Kidney (tissue), 22 donors: Measurements from ENCODE around the gene FAM149A. TPM values are rescaled to one million over a fixed set of nuclear protein-coding genes. Genes with fewer than 3 reads are reported as not detected.

Source experiments
- DNase-seq, 5 donors: peaks; one replicate each; pipeline ENCODE4 v3.0.0-alpha.2; 2013 to 2020
- FAIRE-seq: peaks from 2 replicates; lab custom pipeline; 2012; peaks lifted over from hg19 to GRCh38; lab: Jason Lieb, UNC
- H3K27ac ChIP-seq, 2 donors: one replicate each; pipeline ENCODE4 v1.7.0; 2013; ENCODE audit warnings: low read depth in 2 of 2, low read length in 2 of 2, inconsistent platforms in 1 of 2
- H3K27me3 ChIP-seq: one replicate; pipeline ENCODE4 v1.7.1; 2013; ENCODE audit warnings: low read length, inconsistent platforms; ENCODE audit not compliant: control insufficient read depth, insufficient read depth
- H3K36me3 ChIP-seq, 3 donors: one replicate each; pipeline versions ENCODE4 v1.7.0 to v1.7.1; 2013; ENCODE audit warnings: low read length in 3 of 3, control low read depth in 1 of 3, inconsistent platforms in 1 of 3; ENCODE audit not compliant: insufficient read depth in 3 of 3, control insufficient read depth in 2 of 3
- H3K4me1 ChIP-seq, 3 donors: one replicate each; pipeline versions ENCODE4 v1.7.0 to v1.7.1; 2013; ENCODE audit warnings: low read length in 3 of 3, inconsistent platforms in 1 of 3, low read depth in 1 of 3; ENCODE audit not compliant: control insufficient read depth in 2 of 3, insufficient read depth in 2 of 3
- H3K4me3 ChIP-seq, 3 donors: one replicate each; pipeline versions ENCODE4 v1.7.0 to v1.8.1; 2013; ENCODE audit warnings: low read length in 3 of 3, control low read depth in 1 of 3, inconsistent platforms in 1 of 3
- H3K9ac ChIP-seq, 3 donors: one replicate each; pipeline versions ENCODE4 v1.7.0 to v1.7.1; 2013; ENCODE audit warnings: low read length in 3 of 3, control low read depth in 1 of 3, inconsistent platforms in 1 of 3
- H3K9me3 ChIP-seq, 3 donors: one replicate each; pipeline versions ENCODE4 v1.7.0 to v1.7.1; 2013; ENCODE audit warnings: low read length in 3 of 3, control low read depth in 1 of 3, inconsistent platforms in 1 of 3; ENCODE audit not compliant: control insufficient read depth in 2 of 3, insufficient read depth in 1 of 3
- intact Hi-C: fragments of 100-400 bp; cut with DNase I; formaldehyde crosslinking; loops from one replicate; pipeline ENCODE4 v1.11.1; 2022
- long read RNA-seq, 10 donors: library from polyadenylated mRNA in 1 of 10; unstranded in 1 of 10; transcript quantifications; one replicate each; pipeline ENCODE4 v2.0.0 and lab custom pipeline, GENCODE V29; 2021 to 2026
- polyA plus RNA-seq: library from polyadenylated mRNA; stranded (reverse); fragments of 350-450 nt; fragmentation: Illumina TruSeq; extraction: RNeasy Lipid Tissue Mini Kit (QIAGEN cat#74804); gene quantifications from one replicate; pipeline ENCODE4 v1.2.3, GENCODE V29; 2014; ENCODE audit warnings: low read depth, low replicate concordance; ENCODE audit not compliant: insufficient read depth
- total RNA-seq: library from RNA; stranded (reverse); fragmentation: NEBNext Ultra II Directional; extraction: Animal tissue kit (Norgen Biotek cat#: 25700); gene quantifications from one replicate; pipeline ENCODE4 v1.2.1, GENCODE V29; 2021
- TF ChIP-seq, protein P1 (sequence below): IDR thresholded peaks from 3 replicates; pipeline ENCODE4 v1.5.1; 2012; ENCODE audit warnings: mild to moderate bottlenecking, moderate library complexity, borderline replicate concordance; ENCODE audit not compliant: insufficient read depth; ENCODE audit errors: extremely low read depth
- donor health status: control.
- donor health status: control.
- donor health status: control.
- donor health status: control.
- donor health status: control.
- donor health status: DM: yes; HTN: yes; CAD: no.
- donor health status: Normal renal cell carcinoma (clear cell type).

The FAM149A gene
- total RNA-seq (37.8 TPM), polyA plus RNA-seq (32.4 TPM)
- long read RNA-seq, donor 1: 0 reads
- long read RNA-seq, donor 2, partial matches to known transcripts: 0 of 4 reads
- long read RNA-seq, donor 2, other reads (novel, unspliced or antisense): 0 of 4 reads
- long read RNA-seq, donor 3, partial matches to known transcripts: 0 of 1 reads
- long read RNA-seq, donor 3, other reads (novel, unspliced or antisense): 0 of 1 reads
- long read RNA-seq, donor 4, partial matches to known transcripts: 0 of 1 reads
- long read RNA-seq, donor 4, other reads (novel, unspliced or antisense): 0 of 1 reads
- long read RNA-seq, donor 5: 0 reads
- long read RNA-seq, donor 6: 0 reads
- long read RNA-seq, donor 7, transcript FAM149A-201 (14 exons, 2,708 nt): minor isoform, 7 of 74 reads
- long read RNA-seq, donor 7, transcript FAM149A-215 (14 exons, 2,070 nt): major isoform, 9 of 74 reads
- long read RNA-seq, donor 7, partial matches to known transcripts: 20 of 74 reads
- long read RNA-seq, donor 7, other reads (novel, unspliced or antisense): 36 of 74 reads
- long read RNA-seq, donor 8, partial matches to known transcripts: 8 of 14 reads
- long read RNA-seq, donor 8, other reads (novel, unspliced or antisense): 0 of 14 reads
- long read RNA-seq, donor 9, partial matches to known transcripts: 0 of 2 reads
- long read RNA-seq, donor 9, other reads (novel, unspliced or antisense): 0 of 2 reads
- long read RNA-seq, donor 10, partial matches to known transcripts: 0 of 1 reads
- long read RNA-seq, donor 10, other reads (novel, unspliced or antisense): 0 of 1 reads

DNA sequence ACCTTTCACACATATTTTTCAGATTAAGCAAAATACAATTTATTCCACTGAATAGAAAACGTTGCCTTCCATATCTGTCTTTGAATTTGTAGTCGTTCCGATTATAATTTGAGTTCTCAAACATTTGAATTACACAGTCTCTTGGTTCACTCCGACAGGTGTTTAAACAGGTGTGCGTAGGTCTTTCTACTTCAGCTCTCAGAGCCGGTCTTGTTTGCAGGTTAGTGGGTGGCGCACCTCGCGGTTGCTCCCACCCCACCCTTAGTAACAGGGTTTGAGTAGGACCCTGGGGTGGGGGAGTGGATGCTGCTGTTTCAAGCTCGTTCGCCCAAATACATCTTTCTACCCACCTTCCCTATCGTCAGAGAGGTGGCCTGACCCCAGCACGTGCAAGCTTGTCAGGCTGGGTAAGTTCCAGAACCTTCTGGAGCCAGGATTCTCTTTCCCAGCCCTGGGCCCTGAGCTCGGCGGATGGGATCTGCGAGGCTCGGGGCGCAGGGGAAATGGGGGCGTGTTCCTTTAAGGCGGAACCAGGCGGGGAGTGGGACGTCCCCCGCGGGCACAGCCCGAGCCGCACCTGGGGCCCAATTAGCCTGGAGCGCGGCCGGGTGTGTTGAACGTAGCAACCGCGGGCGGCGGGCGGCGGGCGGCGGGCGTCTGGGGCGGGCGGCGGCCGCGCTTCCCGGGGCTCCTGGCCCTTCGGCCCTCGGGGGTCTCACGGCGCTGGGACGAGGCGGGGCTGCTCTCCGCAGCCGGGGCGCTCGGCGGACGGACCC lies at the start of gene FAM149A:
Gene FAM149A (plus strand): TSS at position 591 of the 776 bp plus-strand sequence.
- TF ChIP-seq, protein P1, sequence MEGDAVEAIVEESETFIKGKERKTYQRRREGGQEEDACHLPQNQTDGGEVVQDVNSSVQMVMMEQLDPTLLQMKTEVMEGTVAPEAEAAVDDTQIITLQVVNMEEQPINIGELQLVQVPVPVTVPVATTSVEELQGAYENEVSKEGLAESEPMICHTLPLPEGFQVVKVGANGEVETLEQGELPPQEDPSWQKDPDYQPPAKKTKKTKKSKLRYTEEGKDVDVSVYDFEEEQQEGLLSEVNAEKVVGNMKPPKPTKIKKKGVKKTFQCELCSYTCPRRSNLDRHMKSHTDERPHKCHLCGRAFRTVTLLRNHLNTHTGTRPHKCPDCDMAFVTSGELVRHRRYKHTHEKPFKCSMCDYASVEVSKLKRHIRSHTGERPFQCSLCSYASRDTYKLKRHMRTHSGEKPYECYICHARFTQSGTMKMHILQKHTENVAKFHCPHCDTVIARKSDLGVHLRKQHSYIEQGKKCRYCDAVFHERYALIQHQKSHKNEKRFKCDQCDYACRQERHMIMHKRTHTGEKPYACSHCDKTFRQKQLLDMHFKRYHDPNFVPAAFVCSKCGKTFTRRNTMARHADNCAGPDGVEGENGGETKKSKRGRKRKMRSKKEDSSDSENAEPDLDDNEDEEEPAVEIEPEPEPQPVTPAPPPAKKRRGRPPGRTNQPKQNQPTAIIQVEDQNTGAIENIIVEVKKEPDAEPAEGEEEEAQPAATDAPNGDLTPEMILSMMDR: no peak
- no peak for FAIRE-seq
- H3K27me3 ChIP-seq: no peaks in the 10 kb centered on the region
- DNase-seq: peak in 4 of 5 donors; percentile 46 to 86 (median 67)
- intact Hi-C loops: no loop called here
- H3K4me1 ChIP-seq: peaks cover 0 to 3% (median 0%) of the 10 kb centered on the region in 3 donors
- H3K9ac ChIP-seq: peak within 1 kb of the TSS in 2 of 3 donors; percentile 24 to 73
- H3K9me3 ChIP-seq: no peaks in the 10 kb centered on the region
- no peak within 1 kb of the TSS for H3K27ac ChIP-seq
- H3K4me3 ChIP-seq: peak within 1 kb of the TSS; percentile 33 to 57 (median 53)
- no peaks in the 10 kb centered on the region for H3K36me3 ChIP-seq

DNA sequence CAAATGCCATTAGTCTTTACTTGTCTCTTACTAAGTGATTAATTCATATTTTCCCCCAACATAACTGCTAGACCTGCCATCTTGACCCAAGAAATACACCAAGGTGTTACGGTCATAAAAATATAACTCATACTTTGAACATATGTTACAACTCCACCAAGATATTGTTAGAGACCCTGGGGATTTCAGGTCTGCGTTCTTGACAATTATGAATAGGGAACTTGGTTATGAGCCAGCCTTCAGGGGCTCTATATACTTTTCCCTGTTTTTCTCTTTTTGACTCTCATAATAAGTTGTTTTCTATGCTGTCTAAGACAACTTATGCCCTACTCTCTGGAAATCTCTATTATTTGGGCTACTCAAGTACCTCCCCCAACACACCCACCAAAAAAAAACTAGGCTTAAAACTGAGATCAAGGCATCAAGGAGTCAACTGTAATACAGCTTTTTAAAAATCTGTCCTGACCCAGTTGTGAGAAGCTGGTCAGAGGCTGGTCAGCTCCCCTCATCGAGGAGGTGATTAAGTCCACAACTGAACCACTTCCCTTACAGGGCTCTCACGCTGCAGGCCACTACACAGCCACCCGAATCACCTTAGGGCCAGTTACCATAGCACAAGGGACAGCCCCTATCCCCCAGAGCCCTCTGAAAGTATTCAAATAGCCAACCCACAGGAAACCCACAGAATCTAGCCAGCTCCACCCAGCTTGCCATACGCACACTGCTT lies 46.1 kb upstream of the FAM149A start:
- DNase-seq (no peak), FAIRE-seq (no peak)
- no peak overlapping the region for H3K9ac ChIP-seq
- TF ChIP-seq, protein P1: no peak
- H3K36me3 ChIP-seq: no peaks in the 10 kb centered on the region
- H3K27me3 ChIP-seq: no peaks in the 10 kb centered on the region
- no peak overlapping the region for H3K27ac ChIP-seq
- no peaks in the 10 kb centered on the region for H3K4me1 ChIP-seq
- no peaks in the 10 kb centered on the region for H3K9me3 ChIP-seq
- no peak overlapping the region for H3K4me3 ChIP-seq
- intact Hi-C loops: no loop called here

DNA sequence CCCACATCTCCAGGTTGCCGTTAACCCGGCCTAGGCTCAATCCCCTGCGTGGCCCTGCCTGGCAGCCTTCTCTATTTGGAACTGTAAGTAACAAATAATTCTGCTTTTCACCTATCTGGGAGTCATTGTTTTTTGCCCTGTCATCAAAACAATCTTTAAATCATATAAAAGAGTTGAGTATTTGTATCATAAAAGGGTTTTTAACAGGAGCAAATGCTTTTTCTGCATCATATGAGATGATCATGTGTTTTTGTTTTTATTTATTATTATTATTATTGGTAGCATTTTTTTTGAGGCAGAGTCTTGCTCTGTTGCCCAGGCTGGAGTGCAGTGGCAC lies 45.6 kb upstream of the FAM149A start:
- Histone ChIP-seq H3K36me3 (no peaks in the 10 kb centered on the region), H3K4me1 (no peaks in the 10 kb centered on the region), H3K27ac (no peak overlapping the region), H3K9me3 (no peaks in the 10 kb centered on the region), H3K27me3 (no peaks in the 10 kb centered on the region), H3K9ac (no peak overlapping the region), H3K4me3 (no peak overlapping the region)
- DNase-seq (no peak), FAIRE-seq (no peak)
- TF ChIP-seq, protein P1: no peak
- intact Hi-C loops: no loop called here
